Stimulated activated CD8-positive, alpha-beta memory T cell treated with anti-CD3 and anti-CD28 coated beads, Interleukin-7, amount 100 ng/mL, for 48 hours (primary cell): ENCODE measurements around the gene IPPK.
A peak's percentile ranks its signal among the peaks of the same experiment; 100 is the strongest.

Experiments
- DNase-seq, 2 donors: peaks; one replicate each; pipeline ENCODE4 v3.0.0-alpha.2; 2020; ENCODE audit warnings: low read depth in 1 of 2; ENCODE audit errors: extremely low read depth in 1 of 2

The IPPK gene

GRCh38 chr9:92669890-92670708 is at the start of gene IPPK:
Gene IPPK, minus strand, starts transcription at chr9:92670131. Its CDS starts 143 bp downstream, at chr9:92669988.
- DNase-seq: peak; percentile 98

- no peak for DNase-seq
Observed at GRCh38 chr9:92719028-92719647, 49.2 kb upstream of the IPPK start.

- no peak for DNase-seq
Observed at GRCh38 chr9:92718086-92719001, 48.4 kb upstream of the IPPK start.

GRCh38 chr9:92717201-92718085 is 47.5 kb upstream of the IPPK start:
- DNase-seq: no peak

- peak; percentile 49 to 67 for DNase-seq
Observed at GRCh38 chr9:92716557-92716956, 46.6 kb upstream of the IPPK start.

- DNase-seq: no peak
Observed at GRCh38 chr9:92715488-92716231, 45.7 kb upstream of the IPPK start.

GRCh38 chr9:92714787-92715487 is 45.0 kb upstream of the IPPK start:
- DNase-seq: no peak

GRCh38 chr9:92714016-92714415 is 44.1 kb upstream of the IPPK start:
- no peak for DNase-seq

GRCh38 chr9:92713528-92713927 is 43.6 kb upstream of the IPPK start:
- DNase-seq: no peak

GRCh38 chr9:92712767-92713166 is 42.8 kb upstream of the IPPK start:
- DNase-seq: no peak

GRCh38 chr9:92711844-92712243 is 41.9 kb upstream of the IPPK start:
- DNase-seq: no peak

- no peak for DNase-seq
Observed at GRCh38 chr9:92711146-92711545, 41.2 kb upstream of the IPPK start.

GRCh38 chr9:92710368-92710767 is 40.4 kb upstream of the IPPK start:
- DNase-seq: no peak

- no peak for DNase-seq
Observed at GRCh38 chr9:92709954-92710353, 40.0 kb upstream of the IPPK start.

- no peak for DNase-seq
Observed at GRCh38 chr9:92709240-92709639, 39.3 kb upstream of the IPPK start.

- no peak for DNase-seq
Observed at GRCh38 chr9:92707530-92707929, 37.6 kb upstream of the IPPK start.

GRCh38 chr9:92706218-92706940 is 36.4 kb upstream of the IPPK start:
- peak in 1 of 2 donors; percentile 14 for DNase-seq

- no peak for DNase-seq
Observed at GRCh38 chr9:92704528-92704927, 34.6 kb upstream of the IPPK start.
